Suprapubic skin (tissue), 4 donors: ENCODE measurements around the gene ERC2. TPM values are rescaled to one million over a fixed set of nuclear protein-coding genes. Genes with fewer than 3 reads are reported as not detected.

Source experiments
- DNase-seq, 2 donors: peaks; one replicate each; pipeline ENCODE4 v3.0.0-alpha.2; 2019; ENCODE audit warnings: low spot score in 2 of 2
- H3K27ac ChIP-seq: fragments of 200-600 bp; sonication (generic); one replicate; pipeline ENCODE4 v1.5.1; 2019
- H3K27me3 ChIP-seq: fragments of 200-600 bp; sonication (generic); one replicate; pipeline ENCODE4 v1.5.1; 2019
- H3K36me3 ChIP-seq: fragments of 200-600 bp; sonication (generic); one replicate; pipeline ENCODE4 v1.5.1; 2019
- H3K4me1 ChIP-seq: fragments of 200-600 bp; sonication (generic); one replicate; pipeline ENCODE4 v1.5.1; 2019
- H3K4me3 ChIP-seq: fragments of 200-600 bp; sonication (generic); one replicate; pipeline ENCODE4 v1.5.1; 2019; ENCODE audit warnings: mild to moderate bottlenecking
- H3K9me3 ChIP-seq: fragments of 200-600 bp; sonication (generic); one replicate; pipeline ENCODE4 v1.5.1; 2019
- EP300 ChIP-seq: sonication (generic); formaldehyde crosslinking; IDR thresholded peaks from one replicate; pipeline ENCODE4 v1.6.1; 2017; ENCODE audit warnings: antibody characterized with exemption
- POLR2A ChIP-seq, 2 donors: fragments of 450-650 bp; IDR thresholded peaks; one replicate each; pipeline ENCODE4 v1.6.1; 2017; ENCODE audit warnings: antibody characterized with exemption in 2 of 2, mild to moderate bottlenecking in 2 of 2, moderate library complexity in 2 of 2
- POLR2AphosphoS5 ChIP-seq, 3 donors: sonication (generic); formaldehyde crosslinking; IDR thresholded peaks; one replicate each; pipeline ENCODE4 v1.6.1; 2017; ENCODE audit warnings: antibody characterized with exemption in 3 of 3
- WGBS: methylation state at CpG from one replicate; pipeline ENCODE4 v1.1.5; 2018; 5-methylcytosine and 5-hydroxymethylcytosine counted together
- total RNA-seq, 4 donors: library from RNA; depleted of rRNA; stranded (reverse); fragments of >200 nt; gene quantifications; one replicate each; pipeline ENCODE4 v1.1.0, GENCODE V29; 2016
- TF ChIP-seq, protein P1 (sequence below), 2 donors: fragments of 200-600 bp in 1 of 2; fragments of 450-650 bp in 1 of 2; sonication (generic) in 1 of 2; IDR thresholded peaks; one replicate each; pipeline ENCODE4 v1.5.1; 2016 to 2019; ENCODE audit warnings: antibody characterized with exemption in 2 of 2, mild to moderate bottlenecking in 1 of 2, moderate library complexity in 1 of 2

The ERC2 gene
- total RNA-seq, 4 donors from 2014 or later: 0.21 TPM; not detected in 3

DNA sequence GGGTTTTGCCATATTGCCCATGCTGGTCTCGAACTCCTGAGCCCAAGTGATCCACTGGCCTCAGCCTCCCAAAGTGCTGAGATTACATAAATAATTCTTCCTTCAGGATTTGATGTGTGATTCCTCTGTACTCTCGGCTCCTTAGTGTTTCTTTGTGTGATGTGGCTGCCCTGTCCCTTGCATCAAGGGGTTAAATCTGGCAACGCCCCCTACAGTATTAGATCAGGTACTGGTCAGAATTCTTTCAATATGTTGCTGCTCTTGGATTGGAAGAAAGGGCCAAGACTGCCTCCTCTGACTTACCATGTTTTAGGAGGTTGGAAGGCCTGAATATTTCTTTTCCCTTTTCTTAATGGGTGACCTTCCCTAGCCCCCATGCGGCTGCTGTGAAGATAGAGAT is 590.6 kb downstream of the ERC2 start:
- WGBS: 82% methylated on average over 4 of the region's 4 CpGs
- H3K27ac ChIP-seq: no peak overlapping the region
- no peaks in the 10 kb centered on the region for H3K36me3 ChIP-seq
- no peaks in the 10 kb centered on the region for H3K27me3 ChIP-seq
- H3K9me3 ChIP-seq: no peaks in the 10 kb centered on the region
- no peak for DNase-seq
- H3K4me3 ChIP-seq: no peak overlapping the region
- TF ChIP-seq EP300 (no peak), POLR2A (IDR thresholded peaks at IDR 0.05) (no peak), POLR2AphosphoS5 (IDR thresholded peaks at IDR 0.05) (no peak)
- TF ChIP-seq, protein P1, sequence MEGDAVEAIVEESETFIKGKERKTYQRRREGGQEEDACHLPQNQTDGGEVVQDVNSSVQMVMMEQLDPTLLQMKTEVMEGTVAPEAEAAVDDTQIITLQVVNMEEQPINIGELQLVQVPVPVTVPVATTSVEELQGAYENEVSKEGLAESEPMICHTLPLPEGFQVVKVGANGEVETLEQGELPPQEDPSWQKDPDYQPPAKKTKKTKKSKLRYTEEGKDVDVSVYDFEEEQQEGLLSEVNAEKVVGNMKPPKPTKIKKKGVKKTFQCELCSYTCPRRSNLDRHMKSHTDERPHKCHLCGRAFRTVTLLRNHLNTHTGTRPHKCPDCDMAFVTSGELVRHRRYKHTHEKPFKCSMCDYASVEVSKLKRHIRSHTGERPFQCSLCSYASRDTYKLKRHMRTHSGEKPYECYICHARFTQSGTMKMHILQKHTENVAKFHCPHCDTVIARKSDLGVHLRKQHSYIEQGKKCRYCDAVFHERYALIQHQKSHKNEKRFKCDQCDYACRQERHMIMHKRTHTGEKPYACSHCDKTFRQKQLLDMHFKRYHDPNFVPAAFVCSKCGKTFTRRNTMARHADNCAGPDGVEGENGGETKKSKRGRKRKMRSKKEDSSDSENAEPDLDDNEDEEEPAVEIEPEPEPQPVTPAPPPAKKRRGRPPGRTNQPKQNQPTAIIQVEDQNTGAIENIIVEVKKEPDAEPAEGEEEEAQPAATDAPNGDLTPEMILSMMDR (IDR thresholded peaks at IDR 0.05): no peak
- no peaks in the 10 kb centered on the region for H3K4me1 ChIP-seq

DNA sequence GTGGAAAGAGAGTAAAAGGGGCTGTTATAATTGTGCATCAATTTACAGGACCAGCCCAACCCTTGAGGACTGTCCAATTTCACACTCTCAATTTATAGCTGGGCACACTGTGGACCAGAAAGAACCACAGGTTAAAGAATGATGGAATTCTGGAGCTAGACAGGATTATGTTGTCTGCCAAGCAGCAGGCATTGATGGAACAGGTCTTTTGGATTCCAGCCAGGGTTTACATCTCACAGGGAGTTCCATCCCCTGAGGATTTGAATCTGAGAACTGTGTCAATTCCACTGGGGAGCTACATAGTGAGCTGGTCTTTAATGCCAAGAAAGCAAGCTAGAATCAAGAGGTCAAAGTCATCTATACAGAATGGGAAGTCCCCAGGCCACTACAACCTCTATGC is 591.7 kb downstream of the ERC2 start:
- no peak for DNase-seq
- TF ChIP-seq POLR2A (IDR thresholded peaks at IDR 0.05) (no peak), EP300 (no peak), POLR2AphosphoS5 (IDR thresholded peaks at IDR 0.05) (no peak)
- TF ChIP-seq, protein P1 (IDR thresholded peaks at IDR 0.05): no peak
- H3K4me1 ChIP-seq: no peaks in the 10 kb centered on the region
- H3K9me3 ChIP-seq: no peaks in the 10 kb centered on the region
- no peak overlapping the region for H3K4me3 ChIP-seq
- no peaks in the 10 kb centered on the region for H3K36me3 ChIP-seq
- H3K27me3 ChIP-seq: no peaks in the 10 kb centered on the region
- no peak overlapping the region for H3K27ac ChIP-seq

DNA sequence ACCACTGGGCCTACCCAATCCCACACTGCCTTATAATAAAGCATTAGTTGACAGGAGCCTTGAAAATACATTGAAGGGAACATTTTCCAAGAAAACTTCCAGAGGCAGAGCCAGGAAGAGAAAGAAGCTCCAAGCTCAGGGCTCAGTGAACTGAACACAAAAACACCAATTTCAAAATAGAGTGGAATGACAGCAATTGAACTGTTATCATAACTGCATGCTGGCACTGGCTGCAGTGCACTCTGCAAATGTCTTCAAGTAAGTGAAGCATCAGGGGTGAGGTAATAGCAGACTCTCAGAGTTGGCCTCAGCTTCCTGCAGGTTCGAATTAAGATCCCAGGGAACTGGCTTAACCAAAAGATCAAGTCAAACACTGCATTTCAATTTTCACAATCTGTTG is 593.2 kb downstream of the ERC2 start:
- no peak overlapping the region for H3K27ac ChIP-seq
- no peak for DNase-seq
- WGBS: 67% methylated on average over 1 of the region's 1 CpG
- H3K27me3 ChIP-seq: no peaks in the 10 kb centered on the region
- no peaks in the 10 kb centered on the region for H3K9me3 ChIP-seq
- no peaks in the 10 kb centered on the region for H3K4me1 ChIP-seq
- no peak overlapping the region for H3K4me3 ChIP-seq
- no peaks in the 10 kb centered on the region for H3K36me3 ChIP-seq
- no peak for TF ChIP-seq EP300
- TF ChIP-seq POLR2AphosphoS5 (IDR thresholded peaks at IDR 0.05): no peak
- TF ChIP-seq, protein P1 (IDR thresholded peaks at IDR 0.05): no peak
- TF ChIP-seq POLR2A (IDR thresholded peaks at IDR 0.05): no peak

DNA sequence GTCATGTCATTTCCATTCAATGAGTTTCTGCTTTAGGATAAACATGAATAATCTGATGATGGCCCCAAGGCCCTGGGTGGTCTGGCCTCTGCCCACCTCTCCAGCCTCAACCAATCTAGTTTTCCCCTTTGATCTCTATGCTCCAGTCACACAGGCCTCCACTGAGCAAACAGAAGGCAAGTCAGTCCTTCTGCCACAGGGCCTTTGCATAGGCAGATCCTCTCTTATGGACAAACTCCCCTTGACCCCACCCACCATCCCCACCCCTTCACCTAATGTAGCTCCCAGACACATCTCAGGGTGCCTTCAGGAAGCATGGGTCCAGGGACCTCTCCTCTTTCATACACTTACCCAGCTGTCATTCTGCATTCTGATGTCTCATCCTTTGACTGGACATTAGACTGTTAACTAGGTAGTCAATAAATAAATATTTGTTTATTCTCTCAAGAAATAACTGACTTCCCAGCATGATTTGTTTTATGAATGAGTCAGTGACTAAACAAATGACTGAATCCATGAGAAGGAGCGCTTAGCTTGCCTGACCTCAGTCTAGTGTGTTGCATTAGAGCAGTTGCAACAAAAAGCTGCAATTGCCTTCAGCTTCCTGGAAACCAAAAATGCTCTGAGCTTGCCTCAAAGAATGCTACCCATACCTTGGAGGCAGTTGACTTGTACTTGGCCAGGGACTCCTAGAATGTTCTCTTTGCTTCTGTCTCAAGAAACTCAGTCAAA is 594.6 kb downstream of the ERC2 start:
- no peaks in the 10 kb centered on the region for H3K27me3 ChIP-seq
- no peaks in the 10 kb centered on the region for H3K4me1 ChIP-seq
- 95% methylated on average over 1 of the region's 1 CpG for WGBS
- no peak for DNase-seq
- H3K4me3 ChIP-seq: no peak overlapping the region
- no peaks in the 10 kb centered on the region for H3K36me3 ChIP-seq
- TF ChIP-seq, protein P1 (IDR thresholded peaks at IDR 0.05): no peak
- TF ChIP-seq EP300 (no peak), POLR2A (IDR thresholded peaks at IDR 0.05) (no peak), POLR2AphosphoS5 (IDR thresholded peaks at IDR 0.05) (no peak)
- no peaks in the 10 kb centered on the region for H3K9me3 ChIP-seq
- no peak overlapping the region for H3K27ac ChIP-seq

DNA sequence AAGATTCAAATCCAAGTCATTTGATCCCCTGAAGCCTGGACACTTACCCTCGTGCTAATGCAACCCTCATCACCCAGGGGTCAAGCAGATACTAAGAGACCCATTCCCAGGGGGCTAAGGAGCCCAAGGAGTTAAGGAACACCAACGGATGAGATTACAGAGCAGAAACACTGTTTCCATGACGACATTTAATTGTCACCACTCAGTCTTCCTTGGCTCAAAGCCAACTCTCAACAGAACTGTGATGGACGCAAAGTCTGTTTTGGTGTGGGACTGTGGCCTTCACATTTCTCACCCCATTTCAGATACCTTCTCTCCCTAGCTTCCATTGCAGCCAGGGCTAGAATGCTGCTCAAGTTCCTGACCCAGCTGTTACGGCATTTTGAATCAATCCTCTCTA is 597.7 kb downstream of the ERC2 start:
- no peak overlapping the region for H3K27ac ChIP-seq
- no peaks in the 10 kb centered on the region for H3K27me3 ChIP-seq
- WGBS: 59% methylated on average over 5 of the region's 5 CpGs
- H3K36me3 ChIP-seq: no peaks in the 10 kb centered on the region
- no peak for DNase-seq
- no peaks in the 10 kb centered on the region for H3K9me3 ChIP-seq
- no peak overlapping the region for H3K4me3 ChIP-seq
- no peaks in the 10 kb centered on the region for H3K4me1 ChIP-seq
- no peak for TF ChIP-seq POLR2AphosphoS5 (IDR thresholded peaks at IDR 0.05)
- TF ChIP-seq, protein P1 (IDR thresholded peaks at IDR 0.05): no peak
- TF ChIP-seq POLR2A (IDR thresholded peaks at IDR 0.05): no peak
- TF ChIP-seq EP300: no peak
